KOPT-K1 (cell line): ENCODE measurements around the gene SLAMF7.
"Not testable (repeated sequence)": the region's sequence is repeated elsewhere in the genome, so short reads cannot be mapped to it uniquely, and the experiment has no call there.

ENCODE experiments used
- H3K27ac ChIP-seq: fragments of 200-600 bp; sonication (generic); 2 replicates; pipeline ENCODE4 v1.5.1; 2016; ENCODE audit warnings: antibody characterized with exemption, mild to moderate bottlenecking, low read depth, low read length; ENCODE audit not compliant: poor library complexity, severe bottlenecking
- H3K36me3 ChIP-seq: fragments of 200-600 bp; sonication (generic); 2 replicates; pipeline ENCODE4 v1.5.1; 2017; ENCODE audit warnings: antibody characterized with exemption, mild to moderate bottlenecking, low read length, moderate library complexity; ENCODE audit not compliant: insufficient read depth
- H3K9me3 ChIP-seq: fragments of 200-600 bp; sonication (generic); 2 replicates; pipeline ENCODE4 v1.5.1; 2017; ENCODE audit warnings: antibody characterized with exemption, low read length, mild to moderate bottlenecking; ENCODE audit not compliant: insufficient read depth, poor library complexity, severe bottlenecking

Gene SLAMF7

DNA sequence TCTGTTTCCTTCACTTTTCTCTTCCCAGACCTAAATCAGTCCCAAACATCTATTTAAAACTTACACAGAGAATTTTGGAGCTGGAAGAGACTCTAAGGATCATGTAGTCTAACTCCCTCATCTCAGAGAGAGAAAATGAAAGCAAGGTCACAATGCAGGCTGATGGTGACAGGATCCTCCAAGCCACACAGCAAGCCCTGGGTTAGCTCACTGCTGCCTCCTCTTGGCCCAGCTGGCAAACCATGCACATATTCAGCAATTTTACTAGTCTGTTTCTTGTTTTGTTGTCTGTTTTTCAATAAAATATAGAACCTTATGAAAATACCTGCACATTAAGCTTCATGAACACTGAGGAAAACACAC is 29.2 kb downstream of the SLAMF7 start:
- Histone ChIP-seq H3K27ac (peak overlapping the region; percentile 89), H3K36me3 (no peaks in the 10 kb centered on the region), H3K9me3 (no peaks in the 10 kb centered on the region)

- Histone ChIP-seq H3K36me3 (no peaks in the 10 kb centered on the region), H3K27ac (no peak overlapping the region), H3K9me3 (no peaks in the 10 kb centered on the region)
Observed at GRCh38 chr1:160772331-160772730, 33.3 kb downstream of the SLAMF7 start.

GRCh38 chr1:160773093-160773492 is 34.0 kb downstream of the SLAMF7 start:
- H3K36me3 ChIP-seq, result no peaks in the 10 kb centered on the region
- H3K27ac ChIP-seq, result no peak overlapping the region
- H3K9me3 ChIP-seq, result no peaks in the 10 kb centered on the region

DNA sequence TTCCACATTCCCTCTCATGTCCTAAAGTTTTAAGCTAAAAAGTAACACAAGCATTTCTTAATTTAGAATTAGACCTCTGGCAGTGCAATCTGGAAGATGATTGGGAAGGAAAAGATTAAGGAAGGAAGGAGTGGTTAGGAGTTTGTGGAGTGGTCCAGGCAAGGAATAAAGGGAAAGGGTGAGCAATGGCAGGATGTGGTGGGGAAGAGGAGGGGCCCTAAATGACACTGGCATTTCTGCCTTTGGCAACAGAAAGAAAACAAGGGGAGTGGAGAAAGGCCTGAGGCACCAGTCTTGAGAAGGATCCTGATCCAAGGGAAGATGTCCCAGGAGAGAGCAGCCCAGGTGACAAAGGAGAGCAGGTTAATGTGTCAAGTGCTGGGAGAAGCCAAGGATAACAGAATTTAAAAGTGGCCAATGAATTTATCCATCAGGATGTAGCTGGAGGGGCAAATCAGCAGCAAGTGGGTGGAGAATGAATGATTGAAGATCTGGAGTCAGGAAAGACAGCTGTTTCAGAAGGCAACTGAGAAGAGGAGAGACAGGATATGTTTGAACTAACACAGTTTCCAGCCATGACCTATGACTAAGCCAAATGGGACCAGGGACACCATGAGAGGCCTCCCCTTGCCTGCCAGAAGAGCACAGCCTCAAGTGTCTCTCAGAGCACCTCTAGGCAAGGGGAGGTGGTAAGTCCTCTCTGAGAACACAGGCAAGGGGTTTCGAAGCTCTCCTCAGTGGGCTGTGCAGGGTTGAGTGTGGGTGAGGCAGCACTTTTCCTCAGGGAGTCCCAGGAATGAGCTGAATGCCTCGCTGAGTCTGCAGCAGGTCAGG is 36.1 kb downstream of the SLAMF7 start:
- H3K9me3 ChIP-seq, result no peaks in the 10 kb centered on the region
- no peak overlapping the region for H3K27ac ChIP-seq
- H3K36me3 ChIP-seq, result no peaks in the 10 kb centered on the region

- H3K9me3 ChIP-seq, result no peaks in the 10 kb centered on the region
- no peak overlapping the region for H3K27ac ChIP-seq
- no peaks in the 10 kb centered on the region for H3K36me3 ChIP-seq
Observed at GRCh38 chr1:160776178-160776577, 37.1 kb downstream of the SLAMF7 start.

DNA sequence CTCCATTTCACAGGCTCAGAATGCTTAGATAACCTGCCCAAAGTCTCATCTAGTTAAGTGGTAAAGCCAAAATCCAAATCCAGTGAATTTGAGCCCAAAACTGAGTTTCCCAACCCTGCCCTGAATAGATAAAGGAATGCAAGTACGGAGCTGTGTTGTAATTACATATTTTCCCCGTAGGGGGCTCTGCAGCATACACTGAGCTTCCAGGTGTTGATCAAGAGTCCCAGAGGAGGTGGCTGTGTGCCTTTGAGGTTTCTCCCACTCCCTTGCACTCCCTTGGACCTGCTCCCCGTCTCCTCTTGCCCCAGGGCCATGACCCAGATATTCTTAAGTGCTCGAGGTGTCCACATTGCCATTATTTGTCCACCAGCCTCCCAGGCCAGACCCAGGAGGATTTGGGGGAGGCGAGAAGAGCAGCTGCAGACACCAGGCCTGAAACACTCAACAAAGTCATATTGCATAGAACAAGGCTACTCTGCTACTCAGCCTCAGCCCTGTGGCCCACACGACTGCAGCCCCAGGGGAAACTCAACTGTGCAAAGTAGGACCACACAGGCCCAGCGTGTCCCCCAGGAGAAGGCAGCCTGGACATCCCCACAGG is 38.5 kb downstream of the SLAMF7 start:
- no peaks in the 10 kb centered on the region for H3K36me3 ChIP-seq
- H3K9me3 ChIP-seq, result no peaks in the 10 kb centered on the region
- H3K27ac ChIP-seq, result no peak overlapping the region

- no peak overlapping the region for H3K27ac ChIP-seq
- no peaks in the 10 kb centered on the region for H3K36me3 ChIP-seq
- H3K9me3 ChIP-seq, result no peaks in the 10 kb centered on the region
Observed at GRCh38 chr1:160778976-160779375, 39.9 kb downstream of the SLAMF7 start.

GRCh38 chr1:160779626-160780397 is 40.8 kb downstream of the SLAMF7 start:
- Histone ChIP-seq H3K9me3 (no peaks in the 10 kb centered on the region), H3K27ac (no peak overlapping the region), H3K36me3 (no peaks in the 10 kb centered on the region)

DNA sequence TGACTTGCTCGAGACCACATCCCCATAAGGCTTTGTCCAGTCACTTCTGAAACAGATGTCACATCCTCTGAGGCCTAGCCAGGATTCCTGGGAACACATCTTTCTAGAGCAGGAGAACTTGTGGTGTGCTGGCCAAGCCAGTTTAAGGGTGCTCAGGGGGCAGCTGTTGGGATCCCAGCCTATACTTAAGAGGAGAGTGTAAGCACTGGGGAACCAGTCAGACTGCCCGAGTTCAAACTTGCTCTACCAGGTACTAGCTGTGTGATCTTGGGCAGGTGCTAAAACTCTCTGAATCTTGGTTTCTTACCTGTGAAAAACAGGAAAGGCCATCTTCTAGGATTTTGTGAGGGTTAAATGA is 41.3 kb downstream of the SLAMF7 start:
- Histone ChIP-seq H3K27ac (no peak overlapping the region), H3K9me3 (no peaks in the 10 kb centered on the region), H3K36me3 (no peaks in the 10 kb centered on the region)

DNA sequence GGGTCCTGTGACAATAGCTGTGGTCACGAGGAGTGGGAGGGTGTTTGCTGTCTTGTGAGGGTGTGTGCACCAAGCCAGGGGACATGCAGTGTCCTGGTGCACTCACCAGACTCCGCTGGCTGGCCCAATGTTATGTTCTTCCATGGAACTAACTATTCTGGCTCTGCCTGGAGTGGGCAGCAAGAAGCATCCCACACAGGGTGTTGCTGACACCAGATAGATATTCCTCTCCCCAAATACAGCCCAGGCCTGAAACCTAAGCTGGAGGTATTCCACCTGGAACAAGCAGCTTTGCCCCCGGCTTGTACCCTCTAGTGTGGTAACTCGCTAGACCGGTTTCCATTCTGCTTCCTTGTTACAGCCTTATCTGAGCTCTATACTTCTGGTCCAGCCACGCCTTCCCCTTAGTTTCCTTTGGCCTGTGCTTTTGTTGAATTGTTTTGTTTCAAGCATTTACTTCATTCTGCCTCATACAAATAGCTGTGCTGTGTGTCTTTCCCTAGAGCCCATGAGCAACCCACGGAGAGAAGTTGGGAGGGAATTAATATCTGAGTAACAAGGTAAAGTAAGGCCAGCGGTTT is 42.2 kb downstream of the SLAMF7 start:
- no peaks in the 10 kb centered on the region for H3K36me3 ChIP-seq
- peak overlapping the region; percentile 53 for H3K27ac ChIP-seq

DNA sequence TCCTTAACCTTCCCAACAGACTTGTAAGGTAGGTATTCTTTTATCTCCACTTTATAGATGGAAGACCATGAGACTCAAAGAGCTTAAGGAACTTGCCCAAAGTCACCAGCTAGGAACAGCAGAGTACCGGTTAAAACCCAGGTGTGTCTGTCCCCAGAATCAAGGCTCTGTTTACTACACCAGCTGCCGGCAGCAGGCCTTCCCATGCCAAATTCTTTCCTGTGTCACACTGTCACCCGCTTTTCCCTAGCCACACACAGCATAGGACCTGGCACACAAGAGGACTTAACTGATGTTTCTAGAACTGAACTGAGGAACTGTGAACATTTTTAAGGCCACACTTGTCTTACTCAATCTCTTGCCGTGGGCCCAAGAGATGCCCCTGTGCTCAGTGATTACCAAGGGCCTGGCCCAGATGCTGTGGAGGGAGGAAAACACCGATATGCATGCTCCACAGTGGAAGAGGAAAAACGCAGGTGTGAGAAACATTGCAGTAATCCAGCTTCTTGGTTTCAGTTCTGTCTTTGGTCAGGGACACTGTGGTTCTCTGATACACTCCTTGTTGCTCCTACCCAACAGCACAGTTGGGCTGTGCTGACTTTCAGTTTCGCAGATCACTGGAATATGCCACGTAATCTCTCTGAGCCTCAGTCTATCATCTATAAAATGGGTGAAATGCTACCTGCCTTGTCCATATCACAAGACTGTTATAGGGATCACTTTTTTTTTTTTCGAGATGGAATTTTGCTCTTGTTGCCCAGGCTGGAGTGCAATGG is 43.1 kb downstream of the SLAMF7 start:
- H3K9me3 ChIP-seq, result no peaks in the 10 kb centered on the region
- H3K36me3 ChIP-seq, result no peaks in the 10 kb centered on the region
- peak overlapping the region; percentile 53 for H3K27ac ChIP-seq

More for the DNA sequence above, 42.2 kb downstream of the SLAMF7 start:
- no peaks in the 10 kb centered on the region for H3K9me3 ChIP-seq

GRCh38 chr1:160782988-160783765 is 44.1 kb downstream of the SLAMF7 start:
- H3K9me3 ChIP-seq, H3K36me3 ChIP-seq: not testable (repeated sequence)
- peak overlapping the region; percentile 53 for H3K27ac ChIP-seq

DNA sequence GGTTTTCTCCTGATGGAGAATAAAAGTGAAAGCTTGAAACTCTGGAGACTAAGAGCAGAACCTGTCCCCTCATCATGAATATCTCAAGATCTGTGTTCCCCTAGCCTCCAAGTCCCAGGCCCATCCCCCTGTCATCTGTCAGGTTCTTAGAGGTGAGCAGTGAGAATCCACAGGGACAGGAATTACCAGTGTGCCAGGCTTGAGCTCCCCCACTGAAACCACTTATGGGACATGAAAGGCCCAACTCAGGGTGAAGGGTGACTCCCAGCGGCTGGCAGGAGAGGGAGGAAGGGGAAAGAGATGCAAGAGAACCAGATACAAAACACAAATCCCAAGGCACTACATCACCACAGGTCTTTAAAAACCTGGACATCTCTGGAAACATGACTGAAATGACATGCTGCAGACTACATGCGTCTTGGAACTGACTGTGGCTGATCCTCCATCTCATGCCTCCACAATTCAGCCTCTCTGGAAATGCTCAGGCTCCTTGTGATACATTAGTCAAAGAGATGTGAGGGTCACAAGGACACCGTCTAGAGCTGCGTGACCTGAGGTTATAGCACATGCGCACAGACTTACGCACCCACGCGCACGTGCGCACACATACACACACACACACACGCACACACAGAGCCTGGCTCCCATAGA is 50.1 kb downstream of the SLAMF7 start:
- H3K27ac ChIP-seq, result no peak overlapping the region
- no peaks in the 10 kb centered on the region for H3K9me3 ChIP-seq
- no peaks in the 10 kb centered on the region for H3K36me3 ChIP-seq
